GM19463 (cell line): ENCODE data around the gene INPP4A.

Source experiments
- ATAC-seq: cut with Tn5 transposase; IDR thresholded peaks from one replicate; pipeline ENCODE4 v1.9.1; 2021; ENCODE audit warnings: mild to moderate bottlenecking, moderate library complexity; ENCODE audit not compliant: unreplicated experiment

The INPP4A gene

DNA sequence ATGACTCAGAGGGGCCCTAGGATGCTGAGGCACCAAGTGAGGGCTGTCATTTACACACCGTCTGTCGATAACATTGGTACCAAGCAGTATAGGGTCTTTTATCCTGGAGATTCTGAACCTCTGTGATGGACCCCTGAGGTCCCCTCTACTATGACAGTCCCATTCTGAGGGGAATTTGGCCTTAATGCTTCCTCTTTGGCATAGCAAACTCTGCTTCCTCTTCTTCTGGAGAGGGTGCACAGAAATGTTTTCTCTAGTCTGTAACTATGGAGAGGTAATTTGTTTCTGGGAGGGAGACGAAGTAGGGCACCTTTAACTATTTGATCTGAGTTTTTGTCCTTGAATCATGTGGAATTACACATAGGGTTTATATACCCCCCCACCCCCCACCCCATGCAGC lies 44.8 kb downstream of the INPP4A start:
- ATAC-seq = no peak

- ATAC-seq = no peak
These were observed 45.6 kb downstream of the INPP4A start for GRCh38 chr2:98489971-98490962.

DNA sequence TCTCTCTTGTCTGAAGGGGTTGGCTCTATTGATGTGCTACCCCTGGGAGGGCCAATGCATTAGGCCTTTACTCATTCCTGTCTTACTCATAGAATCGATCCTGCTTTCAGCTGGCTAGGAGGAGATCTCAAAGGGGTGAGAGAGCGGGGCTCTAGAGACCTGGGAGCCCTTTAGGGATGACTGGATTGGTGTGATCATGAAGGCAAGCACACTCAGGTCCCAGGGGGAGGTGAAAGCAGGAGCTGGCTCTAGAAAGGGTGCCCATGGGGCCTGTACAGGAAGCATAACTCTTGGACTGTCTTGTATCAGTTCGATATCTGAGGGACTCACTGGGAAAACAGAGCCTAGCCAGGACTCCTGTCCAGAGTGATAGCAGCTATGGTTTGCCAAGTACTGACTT lies 47.8 kb downstream of the INPP4A start:
- ATAC-seq = no peak

DNA sequence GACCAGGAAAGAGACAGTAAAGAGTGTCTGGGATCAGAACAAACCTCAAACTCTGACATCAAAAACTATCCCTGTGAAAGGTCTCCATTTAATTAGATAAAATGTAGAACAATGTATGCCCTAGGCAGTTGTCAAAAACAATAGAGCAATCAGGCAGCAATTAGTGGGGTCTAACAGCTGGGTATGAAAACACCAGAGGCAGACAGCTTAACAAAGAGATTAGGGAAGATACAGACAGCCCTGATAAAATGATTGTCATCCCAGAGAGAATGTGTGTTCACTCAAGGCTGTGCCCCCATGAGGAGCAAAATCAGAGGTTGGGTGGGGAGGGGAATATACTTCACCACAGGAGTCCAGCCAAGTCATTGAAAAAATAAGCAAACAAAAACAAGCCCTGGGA lies 50.0 kb downstream of the INPP4A start:
- ATAC-seq = no peak

GRCh38 chr2:98496750-98497493 lies 52.3 kb downstream of the INPP4A start:
- ATAC-seq = no peak

DNA sequence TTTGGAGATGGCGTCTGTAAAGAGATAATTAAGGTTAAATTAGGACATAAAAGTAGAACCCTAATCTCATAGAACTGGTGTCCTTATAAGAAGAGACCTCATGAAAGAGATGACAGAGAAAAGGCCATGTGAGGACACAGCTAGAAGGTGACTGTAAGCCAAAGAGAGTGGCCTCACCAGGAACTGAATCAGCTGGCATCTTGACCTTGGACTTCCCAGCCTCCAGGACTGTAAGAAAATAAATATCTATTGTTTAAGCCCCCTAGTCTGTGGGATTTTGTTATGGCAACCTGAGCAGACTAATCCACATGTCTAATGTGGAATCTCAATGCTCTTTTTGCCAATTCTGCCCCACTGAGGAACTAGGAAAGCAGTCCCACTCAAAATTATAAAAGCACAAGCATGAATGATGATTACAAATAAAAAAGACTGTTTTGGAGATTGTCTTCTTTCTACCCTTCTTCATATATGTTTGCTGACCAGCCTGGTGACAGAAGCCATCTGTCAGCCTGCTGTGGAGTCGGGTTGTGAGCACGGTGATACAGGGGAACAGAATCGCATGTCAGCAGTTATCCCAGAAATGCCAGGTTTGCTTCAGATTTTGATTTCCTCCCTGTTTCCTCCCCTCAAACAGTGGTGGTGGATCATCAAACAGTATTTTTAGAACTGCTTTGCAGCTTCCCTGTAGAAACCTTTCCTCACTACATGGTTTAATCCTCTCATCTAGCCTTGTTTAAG lies 54.2 kb downstream of the INPP4A start:
- no peak for ATAC-seq

DNA sequence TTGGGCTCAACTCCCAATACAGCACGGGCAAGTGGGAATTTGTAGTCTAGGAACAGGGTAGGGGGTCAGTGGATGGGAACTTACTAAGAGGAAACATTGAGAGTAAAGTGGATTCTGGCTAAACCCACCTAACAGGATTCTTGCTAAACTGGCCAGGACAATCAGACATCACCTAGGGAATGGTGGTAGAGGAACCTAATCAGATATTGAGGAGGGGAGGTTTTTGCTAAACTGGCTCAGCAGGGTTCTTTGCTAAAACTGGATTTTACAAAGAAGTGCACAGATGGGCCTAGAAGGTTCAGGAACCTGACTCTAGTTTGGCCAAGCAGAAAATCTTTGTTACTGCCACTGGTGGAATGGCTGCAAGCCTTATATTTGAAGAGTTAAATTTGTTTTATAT lies 55.9 kb downstream of the INPP4A start:
- ATAC-seq = no peak

GRCh38 chr2:98501223-98501622 lies 56.6 kb downstream of the INPP4A start:
- no peak for ATAC-seq

GRCh38 chr2:98501876-98502275 lies 57.2 kb downstream of the INPP4A start:
- ATAC-seq = no peak

DNA sequence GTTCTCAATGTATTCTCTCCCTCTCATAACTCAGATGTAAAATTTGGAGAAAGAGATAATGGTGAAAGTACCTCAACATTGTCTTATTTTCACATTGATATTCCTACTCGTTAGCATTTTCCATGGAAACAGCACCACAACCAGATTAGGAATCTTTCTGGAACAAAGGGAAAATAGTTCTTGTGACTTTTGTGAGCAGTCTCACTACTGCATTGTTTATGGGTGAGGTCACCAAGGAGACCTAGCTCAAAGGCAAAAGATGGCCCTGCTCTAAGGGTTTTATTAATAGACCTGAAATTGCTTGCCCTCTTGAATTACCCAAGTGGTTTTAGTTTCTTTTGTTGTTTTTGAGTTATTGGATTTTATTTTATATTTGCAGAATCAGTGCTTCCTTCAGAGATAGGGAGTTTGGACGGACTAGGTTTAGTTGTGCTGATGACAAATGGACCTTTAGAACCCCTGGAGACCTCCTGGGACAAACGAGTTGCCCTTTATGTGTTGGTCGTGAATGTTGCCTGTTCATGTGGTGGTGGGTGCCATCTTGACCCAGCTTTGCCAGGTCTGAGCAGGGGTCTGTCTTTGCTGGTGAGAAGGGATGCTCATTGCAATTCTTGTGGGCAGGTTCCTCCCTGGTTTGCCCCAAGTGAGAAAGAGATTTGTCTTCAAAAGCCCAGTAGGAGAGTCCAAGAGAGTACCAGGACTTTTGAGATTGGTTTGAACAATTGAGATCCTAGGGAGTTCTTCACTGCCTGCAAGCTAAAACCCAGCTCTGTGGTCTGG lies 58.1 kb downstream of the INPP4A start:
- no peak for ATAC-seq

DNA sequence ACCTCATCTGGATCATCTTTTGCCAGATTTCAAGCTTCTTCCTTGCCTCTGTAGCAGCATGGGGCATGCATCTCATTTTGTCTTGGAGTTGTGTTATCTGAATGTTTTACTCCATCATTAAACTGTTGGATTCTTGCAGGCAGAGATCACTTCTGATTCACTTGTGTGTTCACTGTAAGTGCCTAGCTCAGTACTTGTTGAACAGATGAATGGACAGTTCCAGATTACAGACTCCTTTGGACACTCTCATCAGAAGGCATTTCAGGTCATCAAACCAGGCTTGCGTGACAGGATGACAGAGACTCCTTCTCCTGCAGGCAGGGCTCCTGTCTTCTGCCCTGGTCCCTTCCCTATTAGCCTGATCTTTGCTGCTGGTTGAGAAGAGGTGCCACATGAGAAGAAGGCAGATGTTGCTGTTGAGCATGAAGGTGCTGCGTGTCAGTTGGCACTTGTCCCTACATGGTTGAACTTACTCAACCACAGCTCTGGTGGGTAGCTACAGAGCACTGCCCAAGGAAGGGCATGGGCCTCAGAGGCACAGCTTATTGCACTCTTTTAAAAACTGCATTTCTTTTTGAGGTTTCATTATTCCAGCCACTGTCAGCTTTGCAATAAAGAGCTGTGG lies 58.9 kb downstream of the INPP4A start:
- ATAC-seq = no peak

DNA sequence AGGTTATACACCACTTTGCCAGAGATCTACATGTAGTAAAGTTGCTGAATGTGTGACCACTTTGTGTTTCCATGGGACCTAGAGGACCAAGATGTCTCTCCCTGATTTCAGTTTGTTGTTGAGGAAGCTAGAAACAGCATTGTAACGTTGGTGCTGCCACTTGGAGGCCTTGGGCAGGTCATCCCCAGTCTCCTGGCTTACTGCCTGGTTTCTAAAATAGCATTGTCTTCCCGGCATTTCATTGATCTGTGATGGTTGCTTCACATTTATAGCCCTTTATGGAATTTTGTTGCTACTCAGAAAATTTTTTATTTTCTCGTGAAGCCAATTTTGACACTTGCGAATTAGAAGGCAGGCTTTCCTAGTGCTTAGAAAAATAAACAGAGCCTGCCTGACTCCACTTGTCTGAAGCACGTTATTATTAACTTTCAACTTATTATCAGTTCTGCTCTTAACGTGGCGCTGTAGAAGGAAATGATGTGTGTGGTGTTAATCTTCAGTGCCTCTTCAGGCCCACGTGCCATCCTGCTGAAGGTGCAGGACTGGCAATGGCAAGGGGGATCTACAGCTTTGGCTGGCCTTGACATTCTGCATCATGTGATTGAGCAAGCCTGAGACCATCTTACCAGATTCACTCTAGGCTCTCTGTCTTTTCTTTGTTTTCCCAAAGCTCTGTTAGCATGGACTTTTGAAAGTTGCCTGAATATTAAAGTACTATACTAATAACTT lies 59.9 kb downstream of the INPP4A start:
- no peak for ATAC-seq

DNA sequence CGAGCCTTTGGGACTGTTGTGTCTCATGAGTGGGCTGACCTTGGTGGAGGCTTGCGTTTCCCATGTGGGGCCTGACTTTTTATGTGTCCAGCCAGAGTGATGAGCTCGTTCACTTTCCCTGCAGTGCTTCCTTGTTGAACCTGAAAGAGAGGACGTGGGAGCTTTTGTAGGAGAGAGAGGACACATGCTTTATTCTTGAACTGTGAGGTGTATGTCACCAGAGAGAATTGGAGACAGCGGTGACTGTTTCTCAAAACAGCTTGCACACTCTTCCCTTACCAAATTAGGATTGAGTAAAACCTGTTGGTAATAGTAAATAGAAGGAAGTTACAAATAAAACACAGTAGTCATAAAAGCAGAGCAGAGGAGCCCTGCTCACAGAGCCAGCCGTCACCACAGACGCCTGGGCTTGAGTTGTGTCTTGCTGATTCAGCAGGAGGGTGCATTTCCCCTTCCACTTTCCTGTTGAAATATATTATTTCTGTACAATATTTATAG lies 60.7 kb downstream of the INPP4A start:
- ATAC-seq = no peak

DNA sequence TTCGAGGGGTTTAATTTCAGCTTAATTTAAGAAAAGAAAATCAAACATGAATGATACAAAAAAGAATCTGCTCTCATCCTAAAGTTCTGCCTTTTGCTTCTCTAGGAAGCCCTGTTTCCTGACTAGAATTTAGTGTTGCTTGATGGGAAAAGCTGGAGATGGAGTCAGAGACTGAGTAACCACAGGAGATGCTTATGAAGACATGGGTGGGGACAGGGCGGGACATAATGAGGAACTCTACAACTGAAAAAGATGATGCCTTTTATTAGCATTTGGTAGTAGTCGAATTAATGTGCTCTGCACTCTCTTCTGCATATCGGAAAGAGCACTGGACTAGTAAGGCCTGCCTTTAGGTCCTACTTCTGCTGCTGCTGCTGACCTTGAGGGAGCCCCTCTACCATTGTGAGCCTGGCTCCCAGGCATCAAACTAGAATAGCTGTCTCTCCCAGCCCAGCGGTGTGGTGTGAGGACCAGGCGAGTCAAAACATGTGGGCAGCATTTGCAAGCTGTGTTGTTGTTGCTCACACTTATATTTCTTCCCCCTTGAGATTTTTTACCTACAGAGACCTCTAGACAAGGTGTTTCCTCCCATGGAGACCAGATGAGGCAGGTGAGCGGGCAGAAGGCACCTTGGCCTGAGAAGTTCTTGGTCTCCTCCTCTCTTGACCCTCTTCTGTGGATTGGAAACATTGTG lies 61.5 kb downstream of the INPP4A start:
- no peak for ATAC-seq

DNA sequence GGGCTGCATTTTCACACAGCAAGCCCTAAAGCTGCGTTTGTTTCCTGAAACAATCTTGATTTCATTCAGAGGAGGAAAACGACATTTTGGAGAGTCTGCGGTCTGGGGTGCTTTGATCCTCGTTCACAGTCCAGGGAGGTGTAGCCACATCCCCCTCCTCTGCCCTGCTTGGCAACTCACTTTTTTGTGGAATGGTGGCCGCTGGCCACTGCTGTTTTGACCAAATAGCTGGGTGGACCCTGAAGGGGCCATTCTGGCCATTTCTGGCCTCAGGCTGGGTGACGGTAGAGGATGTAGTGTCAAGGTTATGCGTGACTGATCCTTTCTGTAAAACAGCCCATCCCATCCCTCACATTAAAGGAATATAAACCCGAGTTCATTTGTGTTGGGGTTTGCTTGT lies 62.2 kb downstream of the INPP4A start:
- ATAC-seq = no peak

- no peak for ATAC-seq
These were observed 62.8 kb downstream of the INPP4A start for GRCh38 chr2:98507461-98507860.

DNA sequence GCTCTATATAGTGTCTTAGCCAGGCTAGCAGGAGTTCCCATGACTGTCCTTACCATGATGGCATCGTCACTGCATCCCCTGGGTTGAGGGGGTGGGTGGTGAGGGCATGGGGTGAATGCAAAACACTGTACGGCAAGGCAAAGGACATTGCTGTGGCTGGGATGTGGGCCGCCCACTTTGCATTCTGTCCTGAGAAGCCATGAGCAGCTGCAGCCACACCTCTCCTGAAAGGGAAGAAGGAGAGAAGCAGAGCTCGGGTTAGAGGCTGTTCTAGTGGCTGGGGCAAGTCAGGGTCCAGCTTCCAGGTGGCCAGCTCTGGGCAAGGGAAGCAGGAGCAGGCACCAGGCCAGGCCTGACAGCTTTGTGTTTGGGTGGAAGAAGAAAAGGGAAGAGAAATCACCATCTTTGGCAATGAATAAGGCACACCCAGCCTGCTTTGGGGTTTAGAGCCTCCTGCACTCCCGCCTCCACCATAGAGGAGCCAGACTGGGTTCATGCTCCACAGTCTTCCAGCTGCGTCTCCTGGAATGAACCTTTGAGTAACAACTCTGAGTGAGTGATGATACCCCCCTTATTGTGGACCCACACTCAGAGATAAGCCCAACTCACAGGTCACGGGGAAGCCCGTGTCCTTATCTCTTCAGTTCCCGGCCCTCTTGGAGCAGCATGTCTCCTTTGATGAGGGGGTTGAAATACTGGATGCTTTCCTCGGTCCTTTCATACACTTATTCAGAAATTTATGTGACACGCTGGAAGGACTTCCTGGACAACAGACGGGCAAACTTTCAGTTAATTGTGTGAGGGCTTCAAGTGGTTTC lies 63.4 kb downstream of the INPP4A start:
- ATAC-seq = peak; percentile 79

- ATAC-seq = no peak
These were observed 64.0 kb downstream of the INPP4A start for GRCh38 chr2:98508709-98509066.
